Neuron (in vitro differentiated cells): ENCODE results near the gene MED8.

Experiments used
- H2AFZ ChIP-seq: one replicate; pipeline ENCODE4 v1.6.1; 2013; ENCODE audit warnings: low read depth, mild to moderate bottlenecking, inconsistent platforms, low read length, moderate library complexity
- H3K27me3 ChIP-seq: one replicate; pipeline ENCODE4 v1.6.1; 2013; ENCODE audit warnings: low read length; ENCODE audit not compliant: insufficient read depth
- H3K36me3 ChIP-seq: one replicate; pipeline ENCODE4 v1.6.1; 2013; ENCODE audit warnings: low read length; ENCODE audit not compliant: insufficient read depth
- H3K4me1 ChIP-seq: one replicate; pipeline ENCODE4 v1.6.1; 2013; ENCODE audit warnings: low read length; ENCODE audit not compliant: insufficient read depth
- H3K4me3 ChIP-seq: 2 replicates; pipeline ENCODE4 v1.5.1; 2013; ENCODE audit warnings: mild to moderate bottlenecking, low read length, moderate library complexity
- H3K9me3 ChIP-seq: one replicate; pipeline ENCODE4 v1.6.1; 2013; ENCODE audit warnings: low read length

MED8 gene

GRCh38 chr1:43368646-43369020 is 21.0 kb downstream of the MED8 start:
- H3K4me1 ChIP-seq: peaks cover 19% of the 10 kb centered on the region
- no peaks in the 10 kb centered on the region for H3K27me3 ChIP-seq
- no peak overlapping the region for H2AFZ ChIP-seq
- no peaks in the 10 kb centered on the region for H3K9me3 ChIP-seq
- peaks cover 21% of the 10 kb centered on the region for H3K36me3 ChIP-seq
- peak overlapping the region; percentile 55 for H3K4me3 ChIP-seq

- H3K27me3 ChIP-seq: no peaks in the 10 kb centered on the region
- H3K9me3 ChIP-seq: no peaks in the 10 kb centered on the region
Measured at GRCh38 chr1:43367904-43368645, 21.5 kb downstream of the MED8 start, which contains the start of gene ELOVL1. TSS of gene ELOVL1 (minus strand) at chr1:43368011. CDS start at chr1:43365609, 2,402 bp downstream.

GRCh38 chr1:43367026-43367903 is 22.3 kb downstream of the MED8 start:
- no peaks in the 10 kb centered on the region for H3K27me3 ChIP-seq
- peak overlapping the region; percentile 31 for H2AFZ ChIP-seq
- no peaks in the 10 kb centered on the region for H3K9me3 ChIP-seq
- H3K4me1 ChIP-seq: peaks cover 25% of the 10 kb centered on the region
- peak overlapping the region; percentile 55 for H3K4me3 ChIP-seq
- H3K36me3 ChIP-seq: peaks cover 27% of the 10 kb centered on the region

More at GRCh38 chr1:43367904-43368645, 21.5 kb downstream of the MED8 start, which contains the start of gene ELOVL1:
- peaks cover 24% of the 10 kb centered on the region for H3K4me1 ChIP-seq
- H3K4me3 ChIP-seq: peak within 1 kb of the TSS; percentile 55
- H2AFZ ChIP-seq: peak within 1 kb of the TSS; percentile 31
- H3K36me3 ChIP-seq: peaks cover 26% of the 10 kb centered on the region

GRCh38 chr1:43366601-43367025 is 23.0 kb downstream of the MED8 start:
- Histone ChIP-seq H3K36me3 (peaks cover 33% of the 10 kb centered on the region), H3K4me1 (peaks cover 25% of the 10 kb centered on the region), H3K27me3 (no peaks in the 10 kb centered on the region), H2AFZ (no peak overlapping the region), H3K4me3 (peak overlapping the region; percentile 55), H3K9me3 (no peaks in the 10 kb centered on the region)

GRCh38 chr1:43366179-43366578 is 23.4 kb downstream of the MED8 start:
- peaks cover 30% of the 10 kb centered on the region for H3K4me1 ChIP-seq
- H2AFZ ChIP-seq: no peak overlapping the region
- H3K4me3 ChIP-seq: no peak overlapping the region
- no peaks in the 10 kb centered on the region for H3K9me3 ChIP-seq
- H3K36me3 ChIP-seq: peaks cover 38% of the 10 kb centered on the region
- no peaks in the 10 kb centered on the region for H3K27me3 ChIP-seq

- Histone ChIP-seq H3K27me3 (no peaks in the 10 kb centered on the region), H2AFZ (no peak overlapping the region)
Measured at GRCh38 chr1:43365678-43366077, 23.9 kb downstream of the MED8 start.

GRCh38 chr1:43363935-43364525 is 25.6 kb downstream of the MED8 start:
- no peaks in the 10 kb centered on the region for H3K9me3 ChIP-seq
- H3K4me1 ChIP-seq: peaks cover 48% of the 10 kb centered on the region
- no peak overlapping the region for H3K4me3 ChIP-seq
- H3K27me3 ChIP-seq: no peaks in the 10 kb centered on the region
- H3K36me3 ChIP-seq: peaks cover 51% of the 10 kb centered on the region
- no peak overlapping the region for H2AFZ ChIP-seq

More at GRCh38 chr1:43365678-43366077, 23.9 kb downstream of the MED8 start:
- no peaks in the 10 kb centered on the region for H3K9me3 ChIP-seq
- peaks cover 35% of the 10 kb centered on the region for H3K4me1 ChIP-seq
- H3K4me3 ChIP-seq: no peak overlapping the region
- H3K36me3 ChIP-seq: peaks cover 43% of the 10 kb centered on the region

GRCh38 chr1:43363283-43363934 is 26.2 kb downstream of the MED8 start:
- Histone ChIP-seq H3K4me3 (no peak overlapping the region), H2AFZ (no peak overlapping the region), H3K36me3 (peaks cover 51% of the 10 kb centered on the region), H3K4me1 (peaks cover 42% of the 10 kb centered on the region), H3K27me3 (no peaks in the 10 kb centered on the region), H3K9me3 (no peaks in the 10 kb centered on the region)

- no peak overlapping the region for H2AFZ ChIP-seq
- H3K4me1 ChIP-seq: peaks cover 37% of the 10 kb centered on the region
- peaks cover 51% of the 10 kb centered on the region for H3K36me3 ChIP-seq
- H3K4me3 ChIP-seq: peak overlapping the region; percentile 93
- no peaks in the 10 kb centered on the region for H3K27me3 ChIP-seq
- H3K9me3 ChIP-seq: no peaks in the 10 kb centered on the region
Measured at GRCh38 chr1:43360616-43361015, 29.0 kb downstream of the MED8 start.

GRCh38 chr1:43359696-43360095 is 29.9 kb downstream of the MED8 start:
- Histone ChIP-seq H3K9me3 (no peaks in the 10 kb centered on the region), H3K36me3 (peaks cover 43% of the 10 kb centered on the region), H3K27me3 (no peaks in the 10 kb centered on the region), H3K4me3 (peak overlapping the region; percentile 93), H3K4me1 (peaks cover 37% of the 10 kb centered on the region), H2AFZ (no peak overlapping the region)

- Histone ChIP-seq H3K4me1 (peaks cover 37% of the 10 kb centered on the region), H3K4me3 (peak within 1 kb of the TSS; percentile 93), H3K36me3 (peaks cover 36% of the 10 kb centered on the region), H3K27me3 (no peaks in the 10 kb centered on the region), H3K9me3 (no peaks in the 10 kb centered on the region), H2AFZ (peak within 1 kb of the TSS; percentile 94)
Measured at GRCh38 chr1:43358746-43359693, 30.6 kb downstream of the MED8 start, which contains the start of gene CDC20. TSS of gene CDC20 (plus strand) at chr1:43358981. CDS start at chr1:43359216, 235 bp downstream.
